Activated gamma-delta T cell treated with anti-CD3 and anti-CD28 coated beads, Interleukin-2, amount 50 U/mL, for 16 hours (primary cell): ENCODE data around the gene ADAMTS20.
"Not testable (repeated sequence)": the region's sequence is repeated elsewhere in the genome, so short reads cannot be mapped to it uniquely, and the experiment has no call there.

Source experiments
- DNase-seq: peaks from one replicate; pipeline ENCODE4 v3.0.0-alpha.2; 2020; ENCODE audit warnings: low read depth

The ADAMTS20 gene

DNA sequence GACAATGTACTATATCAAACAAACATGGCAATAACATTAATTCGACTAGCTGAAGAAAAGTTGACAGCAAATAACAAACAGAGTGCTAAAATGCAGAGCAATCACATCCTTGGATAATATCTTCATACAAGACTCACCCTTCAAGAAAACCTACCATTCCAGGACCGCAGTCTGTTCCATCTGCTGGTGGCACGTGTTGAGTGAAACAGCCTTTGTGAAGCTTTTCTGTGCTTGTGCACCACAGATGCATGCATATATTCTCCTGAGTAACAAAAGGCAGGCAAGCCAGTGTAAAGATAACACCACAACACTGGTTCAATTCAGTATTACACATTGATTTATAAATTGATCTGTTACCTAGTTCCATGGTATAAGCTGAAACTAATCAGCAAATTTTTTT lies 89.3 kb downstream of the ADAMTS20 start:
- DNase-seq, result no peak

DNA sequence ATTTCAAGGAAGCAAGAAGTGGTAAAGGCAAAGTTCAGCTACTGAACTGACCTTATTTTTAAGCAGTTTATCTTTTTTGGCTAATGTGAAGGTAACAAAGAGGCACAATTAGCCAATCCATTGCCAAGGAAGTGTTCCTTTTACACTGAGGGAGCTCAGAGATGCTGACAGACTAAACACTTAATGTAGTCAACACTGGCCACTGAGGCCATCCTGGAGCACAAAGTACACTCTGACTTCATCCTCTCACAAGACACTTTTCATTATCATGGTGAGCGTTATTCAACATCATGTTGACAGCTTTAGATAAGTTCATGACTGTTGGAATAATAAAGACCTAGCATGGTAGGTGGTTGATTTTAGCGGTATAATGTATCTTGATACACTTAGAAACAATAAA lies 89.9 kb downstream of the ADAMTS20 start:
- no peak for DNase-seq

DNA sequence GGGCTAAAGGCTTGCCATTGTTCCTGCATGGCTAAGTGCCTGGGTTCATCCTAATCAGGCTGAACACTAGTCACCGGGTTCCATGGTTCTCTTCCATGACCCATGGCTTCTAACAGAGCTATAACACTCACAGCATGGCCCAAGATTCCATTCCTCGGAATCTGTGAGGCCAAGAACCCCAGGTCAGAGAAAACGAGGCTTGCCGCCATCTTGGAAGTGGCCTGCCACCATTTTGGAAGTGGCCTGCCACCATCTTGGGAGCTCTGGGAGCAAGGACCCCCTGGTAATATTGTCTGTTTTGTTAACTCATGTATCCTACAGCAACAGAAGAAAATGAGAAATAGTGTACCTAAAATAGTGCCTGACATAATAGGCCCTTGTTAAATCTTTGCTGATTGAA lies 92.7 kb downstream of the ADAMTS20 start:
- no peak for DNase-seq

DNA sequence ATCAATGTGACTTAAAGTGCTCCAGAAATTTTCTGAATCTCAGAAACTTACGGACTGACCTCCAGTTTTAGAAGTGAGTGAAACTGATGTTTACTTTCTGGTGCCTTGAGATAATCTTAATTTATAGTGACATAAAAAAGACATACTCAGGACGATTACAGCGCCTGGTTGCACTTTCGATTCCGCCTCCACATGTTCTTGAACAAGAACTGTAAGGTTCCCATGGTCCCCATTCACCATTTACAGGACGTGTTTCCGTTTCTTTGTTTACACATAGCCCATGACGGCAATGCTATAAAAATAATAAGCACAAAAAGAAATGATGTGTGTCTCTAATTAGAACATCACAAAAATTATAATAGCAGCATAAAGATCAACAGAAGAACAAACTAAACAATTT lies 98.2 kb downstream of the ADAMTS20 start:
- no peak for DNase-seq

DNA sequence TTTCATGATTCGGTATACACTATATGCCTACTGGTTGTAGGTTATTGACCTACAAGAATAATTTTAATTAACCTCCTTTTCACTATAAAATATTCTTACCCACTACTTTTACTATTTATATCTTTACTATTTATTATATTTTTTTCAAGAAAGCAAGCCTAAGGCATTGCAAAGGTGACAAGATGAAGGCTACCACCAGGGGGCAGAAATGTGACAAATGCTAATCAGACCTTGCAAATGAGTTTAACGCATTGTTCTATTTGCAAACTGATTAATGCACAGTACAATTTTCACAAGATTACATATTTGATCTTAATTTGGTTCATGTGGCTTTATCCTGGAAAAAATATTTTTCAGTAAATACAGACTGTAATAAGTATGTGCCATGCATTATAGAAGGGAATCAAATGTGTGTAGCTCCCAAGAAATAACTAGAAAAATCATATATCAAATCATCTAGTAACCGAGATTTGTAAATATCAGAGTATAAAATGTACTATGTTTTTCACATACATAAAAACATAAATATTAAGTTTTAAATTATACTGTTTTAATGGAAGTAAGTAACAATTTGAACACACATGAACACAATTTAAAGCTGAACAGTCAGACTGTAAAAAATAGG lies 107.0 kb downstream of the ADAMTS20 start:
- peak; percentile 1 for DNase-seq

DNA sequence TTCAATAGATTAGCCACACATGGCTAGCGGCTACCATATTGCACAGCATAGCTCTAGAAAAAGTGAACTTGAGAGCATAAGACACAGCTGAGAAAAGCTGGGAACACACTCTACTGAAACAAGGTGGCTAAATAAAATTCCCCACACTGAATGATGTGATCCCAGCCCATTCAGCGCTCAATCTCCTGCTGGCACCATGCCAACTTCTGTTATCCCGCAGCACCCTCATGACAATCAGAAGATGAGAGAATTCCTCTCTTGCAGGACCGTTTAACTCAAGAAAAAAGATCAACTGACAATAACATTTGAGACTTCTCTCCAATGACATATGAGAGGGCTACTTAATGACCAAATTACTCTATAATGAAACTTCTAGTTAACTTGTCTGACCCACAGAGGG lies 115.4 kb downstream of the ADAMTS20 start:
- DNase-seq, result no peak

DNA sequence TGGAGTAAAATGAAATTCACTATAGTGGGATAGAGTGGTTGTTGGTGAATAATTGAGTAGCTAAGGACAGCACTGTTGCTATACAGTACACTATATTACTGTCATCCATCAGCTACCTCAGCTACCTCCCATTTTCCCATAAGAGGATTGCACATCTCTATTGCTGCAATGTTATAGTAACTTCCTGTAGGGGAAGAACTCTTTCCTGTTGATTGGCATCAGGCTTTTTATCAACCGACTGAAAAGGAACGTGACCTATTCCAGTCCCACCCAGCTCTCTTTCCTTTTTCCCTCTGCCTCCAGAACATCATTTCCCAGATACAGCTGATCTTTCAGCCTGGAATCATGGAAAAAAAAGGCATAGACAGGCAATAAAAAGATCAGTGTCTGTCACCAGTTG lies 117.4 kb downstream of the ADAMTS20 start:
- DNase-seq, result no peak

DNA sequence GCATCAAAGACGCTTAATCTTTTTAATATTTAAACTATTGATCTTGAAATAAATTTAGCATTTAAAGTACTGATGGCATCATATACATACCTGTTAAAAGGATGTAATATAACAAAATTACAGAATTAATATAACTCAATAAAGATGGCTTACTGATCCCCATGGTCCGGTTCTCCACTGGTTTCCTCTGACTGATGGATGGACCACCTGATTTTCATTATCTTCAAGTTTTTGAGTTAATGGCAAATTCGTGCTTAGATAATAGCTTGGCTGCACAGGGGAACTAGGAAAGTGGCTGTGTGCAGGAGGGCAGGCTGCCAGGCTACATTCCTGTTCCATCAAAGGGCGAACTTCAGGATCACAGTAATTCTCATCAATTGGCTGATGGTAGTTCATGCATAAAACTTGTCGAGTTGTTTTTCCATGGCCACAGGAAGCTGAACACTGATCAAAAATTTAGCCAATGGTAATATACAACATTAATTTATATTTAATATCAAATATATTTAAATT lies 123.9 kb downstream of the ADAMTS20 start:
- no peak for DNase-seq

DNA sequence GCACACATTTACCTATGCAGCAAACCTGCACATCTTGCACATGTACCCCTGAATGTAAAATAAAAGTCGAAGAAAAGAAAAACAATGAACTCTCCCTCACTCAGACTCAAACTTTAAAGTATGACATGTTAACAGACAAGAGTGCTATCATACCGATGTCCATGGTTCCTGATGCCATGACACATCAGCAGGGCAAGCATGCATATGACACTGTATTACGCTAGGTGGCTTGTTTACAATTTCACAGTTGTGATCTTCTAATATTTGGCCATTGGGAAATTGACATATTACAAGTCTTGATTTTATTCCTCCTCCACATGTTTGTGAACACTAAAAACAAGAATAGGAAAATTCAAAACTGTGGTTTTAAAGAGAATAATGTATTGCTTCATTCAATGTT lies 126.6 kb downstream of the ADAMTS20 start:
- DNase-seq, result no peak

DNA sequence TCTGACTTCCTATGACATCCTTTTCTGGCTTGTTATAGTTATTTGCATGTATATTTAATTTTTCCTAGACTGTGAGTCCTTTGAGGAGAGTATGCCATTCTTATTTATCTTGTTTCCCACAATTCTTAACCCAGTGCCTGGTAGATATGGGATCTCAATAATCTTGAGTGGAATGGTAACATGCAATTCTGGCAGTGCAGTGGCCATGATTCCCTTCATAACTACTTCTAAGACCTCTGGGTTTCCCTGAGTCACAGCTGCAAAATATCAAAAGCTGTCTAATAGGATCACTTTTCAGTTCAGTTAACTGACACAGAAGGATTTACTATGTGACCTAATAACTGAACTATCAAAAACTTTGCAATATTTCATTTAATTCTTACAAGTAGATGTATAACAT lies 135.0 kb downstream of the ADAMTS20 start:
- DNase-seq, result no peak

DNA sequence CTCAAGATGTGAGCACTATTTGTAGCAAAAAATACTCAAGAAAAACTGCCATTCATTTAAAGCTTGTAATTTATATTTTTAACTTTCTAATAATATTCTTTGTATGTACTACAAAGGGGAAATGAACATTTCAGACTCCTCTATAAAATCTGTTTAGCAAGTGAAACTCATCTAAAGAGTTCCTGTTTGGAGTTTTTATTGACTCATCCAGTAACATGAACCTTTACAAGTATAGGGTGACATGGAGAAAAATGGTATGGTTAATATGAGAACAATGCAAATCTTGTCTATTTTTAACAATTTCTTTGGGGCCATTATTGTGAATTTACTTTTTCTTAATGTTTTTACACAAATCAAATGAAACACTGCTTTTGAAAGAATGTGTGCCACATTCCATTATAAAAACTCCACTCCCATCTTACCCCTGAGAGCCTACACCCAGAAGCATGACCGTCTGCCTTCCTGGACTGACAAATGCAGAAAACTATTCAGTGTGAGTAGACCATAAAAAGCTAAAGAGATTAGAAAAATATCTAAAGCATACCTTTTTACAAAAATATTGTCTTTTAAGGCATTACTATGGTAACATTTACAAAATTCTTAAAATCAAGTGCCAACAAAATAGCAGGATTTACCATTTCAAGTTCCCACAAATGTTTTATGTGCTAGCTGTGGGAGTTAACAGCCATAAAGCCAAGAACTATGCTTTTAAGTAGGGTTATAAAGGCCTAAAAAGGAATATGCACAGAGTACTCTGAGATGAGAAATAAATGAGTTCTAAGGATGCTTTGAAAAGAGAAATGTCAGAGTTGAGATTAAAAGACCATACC lies 144.0 kb downstream of the ADAMTS20 start:
- no peak for DNase-seq

DNA sequence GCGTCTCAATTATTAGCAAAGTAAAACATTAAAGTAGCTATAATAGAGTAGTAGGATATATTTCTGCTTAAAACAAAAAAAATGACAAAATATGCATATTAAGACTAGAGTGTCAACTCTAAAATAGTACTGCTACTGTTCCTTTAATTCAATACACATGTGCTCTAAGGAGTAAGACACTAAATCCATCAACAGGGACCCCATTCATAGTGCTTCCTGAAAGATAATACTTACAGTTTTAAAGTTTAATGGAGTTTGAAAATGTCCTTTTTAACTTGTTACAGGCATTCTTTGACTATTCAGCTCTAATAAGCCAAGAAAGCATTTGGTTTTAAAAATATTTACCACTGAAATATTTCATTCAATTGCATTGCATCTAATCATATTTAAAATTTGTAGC lies 145.2 kb downstream of the ADAMTS20 start:
- DNase-seq, result no peak

DNA sequence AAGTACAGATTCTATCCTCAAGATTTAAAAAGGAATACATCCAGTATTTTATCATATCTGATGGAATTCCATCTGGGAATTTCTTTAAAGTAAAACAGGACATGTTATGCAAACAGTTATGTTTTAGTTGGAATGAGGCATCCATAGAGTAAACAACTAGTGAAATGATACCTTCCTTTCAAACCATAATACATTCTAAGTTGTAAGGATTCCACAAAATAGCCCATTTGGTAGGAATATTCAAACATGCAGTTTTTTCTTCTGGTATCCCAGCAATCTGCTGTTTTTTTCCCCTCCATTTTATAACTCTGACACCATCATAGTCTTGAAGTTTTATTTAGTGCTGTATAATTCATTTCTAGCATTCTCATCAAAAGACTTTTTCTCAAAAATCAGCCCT lies 149.6 kb downstream of the ADAMTS20 start:
- no peak for DNase-seq

DNA sequence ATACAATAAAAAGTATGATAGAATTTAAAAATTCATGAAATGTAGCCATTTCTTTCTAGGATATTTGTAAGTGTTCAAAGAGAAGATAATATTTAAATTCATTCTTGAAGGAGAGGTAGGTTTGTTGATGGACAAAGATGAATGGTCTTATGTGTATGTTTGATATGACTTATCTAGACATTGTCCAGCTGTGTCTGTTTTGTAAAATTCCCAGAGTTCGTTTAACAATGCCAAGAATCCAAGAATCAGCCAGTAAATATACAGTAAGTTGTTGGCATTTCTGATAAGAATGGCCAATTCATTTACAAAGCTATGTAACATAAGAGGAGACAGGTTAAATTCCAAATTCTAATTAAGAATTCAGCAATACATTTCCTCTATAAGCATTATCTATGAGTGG lies 150.9 kb downstream of the ADAMTS20 start:
- no peak for DNase-seq

DNA sequence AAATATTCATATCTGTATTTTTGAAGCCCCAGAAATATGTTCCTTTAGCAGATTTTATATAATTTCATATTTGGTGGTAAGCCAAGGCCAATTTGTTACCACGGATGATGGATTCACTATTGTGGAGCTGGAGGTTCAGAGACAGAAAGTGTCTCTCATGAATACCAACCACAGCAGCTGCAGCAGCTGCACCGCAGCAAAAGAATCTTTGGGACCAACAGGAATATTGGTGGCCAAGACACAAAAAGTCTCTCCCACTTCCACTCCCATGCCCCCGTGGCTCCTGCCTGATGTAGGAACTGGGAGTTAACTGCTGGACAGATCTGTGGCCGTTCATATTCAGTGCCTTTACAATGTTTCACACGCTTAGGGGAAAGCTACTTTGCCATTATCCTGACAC lies 155.3 kb downstream of the ADAMTS20 start:
- DNase-seq, result no peak

DNA sequence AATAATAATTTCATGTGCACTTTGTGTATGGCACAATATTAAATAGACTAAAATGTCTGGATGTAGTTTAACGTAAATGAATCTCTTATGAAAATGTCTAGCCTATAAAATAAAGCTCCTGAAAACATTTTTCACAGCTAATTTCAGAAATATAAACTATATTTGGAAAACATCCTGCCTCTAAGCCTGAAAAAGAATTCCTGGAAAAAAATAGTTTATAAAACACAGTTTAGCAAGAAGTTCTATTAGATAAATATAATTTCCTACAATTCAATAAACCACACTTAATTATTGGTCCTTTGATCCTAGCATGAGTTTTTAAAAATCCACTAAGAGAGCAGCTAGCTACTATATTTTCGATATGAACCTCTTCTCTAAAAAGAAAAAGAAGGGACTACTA lies 159.9 kb downstream of the ADAMTS20 start:
- DNase-seq, result no peak

DNA sequence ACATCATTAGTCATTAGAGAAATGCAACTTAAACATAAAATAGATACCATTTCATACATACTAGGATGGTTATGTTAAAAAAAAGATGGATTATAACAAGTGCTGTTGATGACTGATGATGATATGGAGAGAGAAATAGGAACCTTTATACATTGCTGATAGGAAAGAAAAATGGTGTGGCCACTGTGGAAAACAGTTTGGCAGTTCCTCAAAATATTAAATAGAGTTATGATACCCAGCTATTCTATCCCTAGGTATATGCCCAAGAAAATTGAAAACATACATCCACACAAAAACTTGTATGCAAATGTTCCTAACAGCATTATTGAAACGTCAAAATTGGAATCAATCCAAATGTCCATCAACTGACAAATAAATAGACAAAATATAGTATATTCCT lies 170.1 kb downstream of the ADAMTS20 start:
- DNase-seq, result no peak

DNA sequence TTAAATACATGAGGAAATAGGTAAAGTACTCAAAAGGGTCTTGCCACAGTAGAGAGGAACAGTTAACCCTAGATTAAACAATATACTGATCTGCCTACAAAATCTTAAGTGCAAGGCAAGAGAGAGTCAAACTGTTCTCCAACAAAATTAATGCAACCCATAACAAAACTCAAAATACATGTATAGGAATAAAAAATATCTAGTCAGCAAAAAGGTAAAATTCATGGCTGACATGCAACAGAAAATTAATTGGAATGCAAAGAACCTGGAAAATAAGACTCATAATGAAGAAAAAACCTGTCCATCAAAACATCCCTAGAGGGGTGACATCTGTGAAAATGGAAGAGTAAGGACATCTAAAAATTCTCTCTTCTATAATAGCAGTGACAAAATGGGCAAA lies 173.6 kb downstream of the ADAMTS20 start:
- DNase-seq, result no peak

DNA sequence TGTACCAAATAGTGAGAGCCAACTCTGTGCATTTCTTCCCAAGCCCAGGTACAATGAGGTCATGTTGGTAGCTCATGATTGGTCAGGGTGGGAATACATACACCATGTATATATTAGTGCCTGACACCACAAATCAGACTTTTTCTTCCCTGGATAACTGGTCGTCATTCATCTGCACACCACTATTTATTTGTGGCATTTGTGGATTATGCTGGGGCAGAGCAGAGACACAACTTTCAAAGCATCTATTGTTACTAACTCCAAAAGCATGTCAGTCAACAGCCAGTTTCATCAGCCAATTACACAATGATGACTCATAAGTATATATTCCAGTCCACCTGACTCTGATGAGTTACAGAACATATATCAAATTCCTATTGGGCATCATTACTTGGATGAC lies 181.7 kb downstream of the ADAMTS20 start:
- DNase-seq, result no peak

DNA sequence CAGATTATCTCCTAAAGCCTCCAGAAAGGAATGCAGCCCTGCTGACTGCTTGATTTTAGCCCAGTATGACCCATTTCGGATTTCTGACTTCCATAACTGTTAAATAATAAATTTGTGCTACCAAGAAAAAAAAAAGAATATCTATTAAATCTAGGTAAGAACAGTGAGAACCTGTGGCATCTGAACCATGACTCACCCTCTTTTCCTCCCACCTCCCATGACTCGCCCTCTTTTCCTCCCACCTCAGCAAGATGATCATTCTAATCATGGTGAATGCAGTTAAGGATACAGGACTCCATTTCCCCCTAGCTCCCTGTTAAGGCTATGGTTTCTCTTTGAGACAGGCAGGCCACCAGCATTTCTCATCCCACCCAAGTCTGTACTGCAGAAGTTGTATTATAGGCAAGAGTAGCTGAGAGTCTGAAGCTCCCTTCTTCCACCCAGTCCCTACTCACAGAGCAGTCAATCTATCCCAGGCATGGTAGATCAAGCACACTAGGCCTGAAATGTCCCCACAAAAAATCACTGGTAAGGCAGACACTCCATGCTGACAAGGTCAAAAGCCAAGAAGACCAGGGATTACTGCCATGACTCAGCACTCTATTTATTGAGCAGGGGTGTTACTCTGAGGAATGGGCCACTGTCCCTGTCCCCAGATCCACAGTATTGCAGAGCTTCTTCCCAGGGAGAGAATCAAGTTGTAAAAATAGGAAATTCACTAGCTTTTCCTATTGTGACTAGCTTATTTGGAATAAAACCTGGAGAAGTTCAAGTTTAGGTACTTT lies 188.9 kb downstream of the ADAMTS20 start:
- no peak for DNase-seq

DNA sequence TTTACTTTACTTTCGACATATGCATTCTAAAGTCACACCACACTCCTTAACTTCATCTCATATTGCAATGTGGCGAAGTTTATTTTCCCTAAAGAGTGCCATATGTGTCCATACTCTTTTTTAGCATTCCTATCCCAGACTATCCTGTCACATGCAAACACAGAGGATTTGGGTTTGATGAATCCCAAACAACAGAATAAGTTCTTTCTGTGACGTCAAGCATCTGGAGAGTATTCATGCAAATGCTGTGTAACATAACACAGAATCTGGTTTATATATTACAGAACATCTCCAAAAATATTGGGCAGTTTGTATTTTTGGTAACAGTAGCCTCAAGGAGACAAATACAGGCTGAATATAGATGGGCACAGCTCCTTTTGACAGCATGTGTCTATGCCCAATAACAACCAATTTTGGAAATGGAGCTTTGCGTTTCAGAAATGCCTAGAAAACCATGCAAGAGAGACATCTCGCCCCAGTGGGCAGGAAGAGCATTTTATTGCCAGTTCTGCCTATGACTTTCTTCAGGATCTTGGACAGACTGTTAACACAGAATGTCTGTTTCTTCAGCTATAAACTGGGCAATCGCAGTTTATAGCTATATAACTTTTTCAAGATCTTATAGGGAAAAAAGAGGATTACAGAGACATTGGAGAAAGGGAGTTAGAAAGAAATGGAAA lies 190.8 kb downstream of the ADAMTS20 start:
- DNase-seq, result no peak

DNA sequence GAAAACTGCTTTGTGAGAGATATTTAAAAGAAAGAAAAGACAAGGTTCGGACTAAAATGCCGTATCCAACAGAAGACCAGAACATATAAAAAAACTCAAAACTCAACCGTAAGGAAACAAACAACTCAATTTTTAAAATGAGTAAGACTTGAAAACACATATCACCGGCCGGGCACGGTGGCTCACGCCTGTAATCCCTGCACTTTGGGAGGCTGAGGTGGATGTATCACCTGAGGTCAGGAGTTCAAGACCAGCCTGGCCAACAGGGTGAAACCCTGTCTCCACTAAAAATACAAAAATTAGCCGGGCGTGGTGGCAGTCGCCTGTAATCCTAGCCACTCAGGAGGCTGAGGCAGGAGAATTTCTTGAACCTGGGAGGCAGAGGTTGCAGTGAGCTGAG lies 192.0 kb downstream of the ADAMTS20 start:
- DNase-seq, result not testable (repeated sequence)
